Measurements from ENCODE around the gene PIK3R3. TPM values are rescaled to one million over a fixed set of nuclear protein-coding genes. Genes with fewer than 3 reads are reported as not detected.

PIK3R3 gene
- total RNA-seq, 1 experiment from 2014 or later: 30.2 TPM

DNA sequence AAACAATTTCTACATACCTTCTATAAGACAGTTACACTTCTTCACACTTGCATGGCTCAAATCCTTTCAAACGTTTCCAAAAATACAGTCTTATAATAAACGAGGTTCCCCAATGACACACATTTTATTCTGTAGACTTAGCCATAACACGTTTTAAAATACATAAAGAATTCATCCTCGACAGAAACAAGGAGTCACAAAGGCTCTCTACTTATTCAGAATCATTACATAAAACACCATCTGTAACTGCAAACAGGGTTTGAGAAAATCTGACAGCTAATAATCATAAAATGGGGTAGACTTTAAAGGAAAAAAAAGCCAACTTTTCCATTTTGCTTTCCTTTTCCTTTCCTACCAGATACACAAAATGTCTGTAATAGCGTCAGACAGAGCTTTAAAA is 1.8 kb downstream of the PIK3R3 start:
- DNase-seq (ENCODE audit: low spot score): no peak
- Histone ChIP-seq H3K4me3 (ENCODE audit: low read depth, low read length, poor library complexity, severe bottlenecking) (peak overlapping the region; percentile 73), H3K36me3 (ENCODE audit: insufficient read depth, low read length, poor library complexity, severe bottlenecking) (no peaks in the 10 kb centered on the region), H3K4me1 (ENCODE audit: insufficient read depth, low read length, poor library complexity, severe bottlenecking) (peaks cover 21% of the 10 kb centered on the region), H3K27ac (ENCODE audit: low read depth, low read length, poor library complexity, severe bottlenecking) (peak overlapping the region; percentile 59), H3K9me3 (ENCODE audit: low read depth, low read length, poor library complexity, severe bottlenecking) (no peaks in the 10 kb centered on the region), H3K27me3 (replicated peaks; ENCODE audit: insufficient read depth, low read depth, low read length, poor library complexity) (no peaks in the 10 kb centered on the region)
- ChIA-PET CTCF (interaction anchor here (0.9 kb wide), 1 partner anchor 93 kb away, joined by 3 read pairs; no protein-coding TSS in a partner anchor), POLR2A (ENCODE audit: low non-redundant PET) (no interaction called here)
- BruUV-seq (replicated peaks): no TSS peak
- intact Hi-C loops (cut with micrococcal nuclease; ENCODE audit: unreplicated experiment): loop anchor here (5.0 kb wide), 1 partner anchor 93 kb away; no protein-coding TSS in a partner anchor
- no peak for TF ChIP-seq EZH2 (IDR thresholded peaks at IDR 0.05; ENCODE audit: borderline replicate concordance, low read depth, low read length, poor library complexity, severe bottlenecking)
- TF ChIP-seq, protein P1, sequence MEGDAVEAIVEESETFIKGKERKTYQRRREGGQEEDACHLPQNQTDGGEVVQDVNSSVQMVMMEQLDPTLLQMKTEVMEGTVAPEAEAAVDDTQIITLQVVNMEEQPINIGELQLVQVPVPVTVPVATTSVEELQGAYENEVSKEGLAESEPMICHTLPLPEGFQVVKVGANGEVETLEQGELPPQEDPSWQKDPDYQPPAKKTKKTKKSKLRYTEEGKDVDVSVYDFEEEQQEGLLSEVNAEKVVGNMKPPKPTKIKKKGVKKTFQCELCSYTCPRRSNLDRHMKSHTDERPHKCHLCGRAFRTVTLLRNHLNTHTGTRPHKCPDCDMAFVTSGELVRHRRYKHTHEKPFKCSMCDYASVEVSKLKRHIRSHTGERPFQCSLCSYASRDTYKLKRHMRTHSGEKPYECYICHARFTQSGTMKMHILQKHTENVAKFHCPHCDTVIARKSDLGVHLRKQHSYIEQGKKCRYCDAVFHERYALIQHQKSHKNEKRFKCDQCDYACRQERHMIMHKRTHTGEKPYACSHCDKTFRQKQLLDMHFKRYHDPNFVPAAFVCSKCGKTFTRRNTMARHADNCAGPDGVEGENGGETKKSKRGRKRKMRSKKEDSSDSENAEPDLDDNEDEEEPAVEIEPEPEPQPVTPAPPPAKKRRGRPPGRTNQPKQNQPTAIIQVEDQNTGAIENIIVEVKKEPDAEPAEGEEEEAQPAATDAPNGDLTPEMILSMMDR (conservative IDR thresholded peaks at IDR 0.05; ENCODE audit: low read depth, low read length): no peak

DNA sequence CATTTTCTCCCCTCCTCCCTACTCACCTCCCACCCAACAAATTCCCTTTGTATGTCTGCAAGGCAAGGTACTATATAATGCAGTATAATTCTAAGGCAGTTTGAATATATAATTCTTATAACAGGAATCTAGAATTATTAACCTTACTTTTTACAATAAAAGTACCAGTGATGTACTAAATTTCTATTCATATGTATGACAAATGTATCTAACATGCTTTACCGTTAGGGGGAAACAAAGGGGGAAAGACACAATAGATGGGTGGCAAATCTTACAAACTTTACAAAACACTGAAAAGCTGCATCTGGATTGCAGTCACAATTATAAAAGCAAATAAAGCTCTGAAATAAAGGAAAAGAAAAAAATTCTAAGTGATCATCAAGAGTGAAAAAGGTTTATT is 2.3 kb downstream of the PIK3R3 start:
- no peak for TF ChIP-seq EZH2 (IDR thresholded peaks at IDR 0.05; ENCODE audit: borderline replicate concordance, low read depth, low read length, poor library complexity, severe bottlenecking)
- TF ChIP-seq, protein P1 (conservative IDR thresholded peaks at IDR 0.05; ENCODE audit: low read depth, low read length): no peak; the same call in 1 of the 2 replicates
- POLR2A ChIA-PET (ENCODE audit: low non-redundant PET): no interaction called here
- BruUV-seq (replicated peaks): no TSS peak
- no peak for DNase-seq (ENCODE audit: low spot score)
- CTCF ChIA-PET: interaction anchor here (0.9 kb wide), 1 partner anchor 93 kb away, joined by 3 read pairs; no protein-coding TSS in a partner anchor
- Histone ChIP-seq H3K36me3 (ENCODE audit: insufficient read depth, low read length, poor library complexity, severe bottlenecking) (no peaks in the 10 kb centered on the region), H3K4me1 (ENCODE audit: insufficient read depth, low read length, poor library complexity, severe bottlenecking) (peaks cover 18% of the 10 kb centered on the region), H3K27ac (ENCODE audit: low read depth, low read length, poor library complexity, severe bottlenecking) (peak overlapping the region; percentile 59), H3K9me3 (ENCODE audit: low read depth, low read length, poor library complexity, severe bottlenecking) (no peaks in the 10 kb centered on the region), H3K27me3 (replicated peaks; ENCODE audit: insufficient read depth, low read depth, low read length, poor library complexity) (no peaks in the 10 kb centered on the region), H3K4me3 (ENCODE audit: low read depth, low read length, poor library complexity, severe bottlenecking) (peak overlapping the region; percentile 73)
- intact Hi-C loops (cut with micrococcal nuclease; ENCODE audit: unreplicated experiment): loop anchor here (5.0 kb wide), 1 partner anchor 93 kb away; no protein-coding TSS in a partner anchor

DNA sequence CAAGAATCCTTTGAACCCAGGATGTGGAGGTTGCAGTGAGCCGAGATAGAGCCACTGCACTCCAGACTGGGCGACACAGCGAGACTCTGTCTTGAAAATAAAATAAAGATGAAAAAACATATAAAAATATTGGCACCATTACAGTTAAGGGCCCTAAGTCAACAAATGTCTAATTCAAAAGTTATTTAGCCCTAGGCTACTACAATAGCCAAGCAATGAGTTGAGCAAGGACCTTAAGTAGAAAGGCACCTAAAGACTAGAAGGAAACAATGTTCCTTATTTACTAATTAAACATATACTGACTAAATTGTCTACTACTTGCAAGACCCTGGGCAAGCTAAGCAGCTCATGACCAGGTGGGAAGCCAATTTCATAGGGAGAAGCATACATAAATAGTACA is 4.1 kb downstream of the PIK3R3 start:
- no peak for TF ChIP-seq EZH2 (IDR thresholded peaks at IDR 0.05; ENCODE audit: borderline replicate concordance, low read depth, low read length, poor library complexity, severe bottlenecking)
- TF ChIP-seq, protein P1 (conservative IDR thresholded peaks at IDR 0.05; ENCODE audit: low read depth, low read length): no peak
- H3K27me3 ChIP-seq (replicated peaks; ENCODE audit: insufficient read depth, low read depth, low read length, poor library complexity): no peaks in the 10 kb centered on the region
- DNase-seq (ENCODE audit: low spot score): no peak
- ChIA-PET POLR2A (ENCODE audit: low non-redundant PET) (no interaction called here), CTCF (interaction anchor here (0.7 kb wide), 1 partner anchor 48 kb away, joined by 4 read pairs; no protein-coding TSS in a partner anchor)
- BruUV-seq (replicated peaks): no TSS peak
- intact Hi-C loops (cut with micrococcal nuclease; ENCODE audit: unreplicated experiment): no loop called here
- H3K4me1 ChIP-seq (ENCODE audit: insufficient read depth, low read length, poor library complexity, severe bottlenecking): peaks cover 9% of the 10 kb centered on the region
- no peaks in the 10 kb centered on the region for H3K36me3 ChIP-seq (ENCODE audit: insufficient read depth, low read length, poor library complexity, severe bottlenecking)
- H3K9me3 ChIP-seq (ENCODE audit: low read depth, low read length, poor library complexity, severe bottlenecking): no peaks in the 10 kb centered on the region
- no peak overlapping the region for H3K27ac ChIP-seq (ENCODE audit: low read depth, low read length, poor library complexity, severe bottlenecking)
- no peak overlapping the region for H3K4me3 ChIP-seq (ENCODE audit: low read depth, low read length, poor library complexity, severe bottlenecking)
